B cell (primary cell): ENCODE results near the gene DNAH8.

Source experiments
- EZH2 ChIP-seq: IDR thresholded peaks from 2 replicates; pipeline ENCODE4 v1.6.1; 2012; ENCODE audit warnings: borderline replicate concordance, low read depth, mild to moderate bottlenecking, moderate library complexity, low read length; ENCODE audit not compliant: insufficient read depth, poor library complexity, severe bottlenecking
- TF ChIP-seq, protein P1 (sequence below): fragments of 200-600 bp; IDR thresholded peaks from one replicate; pipeline ENCODE4 v1.8.0; 2022; ENCODE audit warnings: antibody characterized with exemption, mild to moderate bottlenecking

GRCh38 chr6:38775870-38776269 is 60.8 kb downstream of the DNAH8 start:
- TF ChIP-seq, protein P1, sequence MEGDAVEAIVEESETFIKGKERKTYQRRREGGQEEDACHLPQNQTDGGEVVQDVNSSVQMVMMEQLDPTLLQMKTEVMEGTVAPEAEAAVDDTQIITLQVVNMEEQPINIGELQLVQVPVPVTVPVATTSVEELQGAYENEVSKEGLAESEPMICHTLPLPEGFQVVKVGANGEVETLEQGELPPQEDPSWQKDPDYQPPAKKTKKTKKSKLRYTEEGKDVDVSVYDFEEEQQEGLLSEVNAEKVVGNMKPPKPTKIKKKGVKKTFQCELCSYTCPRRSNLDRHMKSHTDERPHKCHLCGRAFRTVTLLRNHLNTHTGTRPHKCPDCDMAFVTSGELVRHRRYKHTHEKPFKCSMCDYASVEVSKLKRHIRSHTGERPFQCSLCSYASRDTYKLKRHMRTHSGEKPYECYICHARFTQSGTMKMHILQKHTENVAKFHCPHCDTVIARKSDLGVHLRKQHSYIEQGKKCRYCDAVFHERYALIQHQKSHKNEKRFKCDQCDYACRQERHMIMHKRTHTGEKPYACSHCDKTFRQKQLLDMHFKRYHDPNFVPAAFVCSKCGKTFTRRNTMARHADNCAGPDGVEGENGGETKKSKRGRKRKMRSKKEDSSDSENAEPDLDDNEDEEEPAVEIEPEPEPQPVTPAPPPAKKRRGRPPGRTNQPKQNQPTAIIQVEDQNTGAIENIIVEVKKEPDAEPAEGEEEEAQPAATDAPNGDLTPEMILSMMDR, result no peak
- no peak for TF ChIP-seq EZH2
